Immature natural killer cell (primary cell): ENCODE results near the gene NRTN. TPM values are rescaled to one million over a fixed set of nuclear protein-coding genes. Genes with fewer than 3 reads are reported as not detected.

Source experiments
- DNase-seq, 3 donors: peaks; one replicate each; pipeline ENCODE4 v3.0.0; 2022; ENCODE audit warnings: mixed read lengths in 1 of 3
- H3K27ac Mint-ChIP-seq, 6 donors: one replicate each; pipeline ENCODE4 v1.8.0; 2020; ENCODE audit warnings: mixed read lengths in 6 of 6, mild to moderate bottlenecking in 5 of 6, inconsistent platforms in 4 of 6, moderate library complexity in 3 of 6
- H3K27me3 Mint-ChIP-seq, 3 donors: one replicate each; pipeline ENCODE4 v1.8.0; 2020 to 2021; ENCODE audit warnings: low read depth in 3 of 3, mild to moderate bottlenecking in 3 of 3, mixed read lengths in 3 of 3, moderate library complexity in 3 of 3, inconsistent platforms in 1 of 3
- H3K36me3 Mint-ChIP-seq, 3 donors: one replicate each; pipeline ENCODE4 v1.8.0; 2020; ENCODE audit warnings: mixed read lengths in 3 of 3, inconsistent platforms in 2 of 3, mild to moderate bottlenecking in 2 of 3
- H3K4me1 Mint-ChIP-seq, 2 donors: one replicate each; pipeline ENCODE4 v1.8.0; 2020; ENCODE audit warnings: inconsistent platforms in 2 of 2, mild to moderate bottlenecking in 2 of 2, mixed read lengths in 2 of 2, moderate library complexity in 1 of 2
- H3K4me3 Mint-ChIP-seq, 5 donors: one replicate each; pipeline ENCODE4 v1.8.0; 2020; ENCODE audit warnings: mild to moderate bottlenecking in 5 of 5, mixed read lengths in 5 of 5, inconsistent platforms in 3 of 5, moderate library complexity in 3 of 5
- H3K9me3 Mint-ChIP-seq, 6 donors: one replicate each; pipeline ENCODE4 v1.8.0; 2020; ENCODE audit warnings: mild to moderate bottlenecking in 6 of 6, mixed read lengths in 6 of 6, inconsistent platforms in 4 of 6, moderate library complexity in 3 of 6
- polyA plus RNA-seq, 3 donors: library from polyadenylated mRNA; unstranded; fragments of 300-500 nt; fragmentation: Illumina TruSeq; gene quantifications; one replicate each; pipeline ENCODE4 v1.2.3, GENCODE V29; 2021

Gene NRTN
- polyA plus RNA-seq, 3 donors from 2014 or later, result 0.56 TPM; not detected in 2

GRCh38 chr19:5811117-5811516, 6.2 kb downstream of the NRTN start:
- Mint-ChIP-seq H3K4me1 (no peaks in the 10 kb centered on the region), H3K36me3 (no peaks in the 10 kb centered on the region), H3K27me3 (peaks cover 0 to 8% (median 2%) of the 10 kb centered on the region in 3 donors), H3K4me3 (no peak overlapping the region), H3K27ac (no peak overlapping the region), H3K9me3 (no peaks in the 10 kb centered on the region)
- DNase-seq, result no peak

- Mint-ChIP-seq H3K4me3 (no peak overlapping the region), H3K27me3 (peaks cover 0 to 6% (median 3%) of the 10 kb centered on the region in 3 donors), H3K36me3 (no peaks in the 10 kb centered on the region), H3K4me1 (peaks cover 0 to 2% of the 10 kb centered on the region in 2 donors), H3K27ac (no peak overlapping the region), H3K9me3 (peaks cover 0 to 1% (median 0%) of the 10 kb centered on the region in 6 donors)
- no peak for DNase-seq
Measured at GRCh38 chr19:5814123-5814851, 9.4 kb downstream of the NRTN start.

GRCh38 chr19:5814852-5815246, 10.0 kb downstream of the NRTN start:
- DNase-seq, result no peak
- H3K27ac Mint-ChIP-seq, result peak overlapping the region in 1 of 6 donors; percentile 64
- no peaks in the 10 kb centered on the region for H3K36me3 Mint-ChIP-seq
- H3K4me1 Mint-ChIP-seq, result peaks cover 0 to 2% of the 10 kb centered on the region in 2 donors
- peaks cover 0 to 6% (median under 1%) of the 10 kb centered on the region in 3 donors for H3K27me3 Mint-ChIP-seq
- no peak overlapping the region for H3K4me3 Mint-ChIP-seq
- peaks cover 0 to 1% (median 0%) of the 10 kb centered on the region in 6 donors for H3K9me3 Mint-ChIP-seq

- H3K27ac Mint-ChIP-seq, result no peak overlapping the region
- no peak for DNase-seq
- no peak overlapping the region for H3K4me3 Mint-ChIP-seq
- peaks cover 0 to 6% (median 3%) of the 10 kb centered on the region in 3 donors for H3K27me3 Mint-ChIP-seq
- H3K4me1 Mint-ChIP-seq, result peaks cover 0 to 2% of the 10 kb centered on the region in 2 donors
- H3K36me3 Mint-ChIP-seq, result no peaks in the 10 kb centered on the region
- peaks cover 0 to 5% (median 0%) of the 10 kb centered on the region in 6 donors for H3K9me3 Mint-ChIP-seq
Measured at GRCh38 chr19:5817218-5817617, 12.4 kb downstream of the NRTN start.

- DNase-seq, result no peak
- Mint-ChIP-seq H3K4me3 (no peak overlapping the region), H3K4me1 (peaks cover 0 to 2% of the 10 kb centered on the region in 2 donors), H3K36me3 (no peaks in the 10 kb centered on the region), H3K27me3 (peaks cover 0 to 6% (median 3%) of the 10 kb centered on the region in 3 donors), H3K9me3 (peaks cover 0 to 5% (median 0%) of the 10 kb centered on the region in 6 donors), H3K27ac (no peak overlapping the region)
Measured at GRCh38 chr19:5818594-5818993, 13.7 kb downstream of the NRTN start.

GRCh38 chr19:5820785-5821184, 15.9 kb downstream of the NRTN start:
- no peak overlapping the region for H3K4me3 Mint-ChIP-seq
- H3K36me3 Mint-ChIP-seq, result no peaks in the 10 kb centered on the region
- DNase-seq, result no peak
- H3K27ac Mint-ChIP-seq, result no peak overlapping the region
- H3K27me3 Mint-ChIP-seq, result peaks cover 0 to 5% (median 5%) of the 10 kb centered on the region in 3 donors
- H3K4me1 Mint-ChIP-seq, result peaks cover 0 to 2% of the 10 kb centered on the region in 2 donors
- H3K9me3 Mint-ChIP-seq, result peaks cover 0 to 6% (median 0%) of the 10 kb centered on the region in 6 donors

- DNase-seq, result no peak
- Mint-ChIP-seq H3K36me3 (no peaks in the 10 kb centered on the region), H3K9me3 (peaks cover 0 to 6% (median 0%) of the 10 kb centered on the region in 6 donors), H3K4me3 (no peak overlapping the region), H3K27me3 (peaks cover 0 to 5% (median 5%) of the 10 kb centered on the region in 3 donors), H3K4me1 (peaks cover 0 to 4% of the 10 kb centered on the region in 2 donors), H3K27ac (no peak overlapping the region)
Measured at GRCh38 chr19:5821521-5822180, 16.8 kb downstream of the NRTN start.

- no peak overlapping the region for H3K4me3 Mint-ChIP-seq
- no peak for DNase-seq
- H3K36me3 Mint-ChIP-seq, result no peaks in the 10 kb centered on the region
- H3K27ac Mint-ChIP-seq, result no peak overlapping the region
- H3K4me1 Mint-ChIP-seq, result peaks cover 5 to 11% of the 10 kb centered on the region in 2 donors
- H3K9me3 Mint-ChIP-seq, result peaks cover 0 to 6% (median 0%) of the 10 kb centered on the region in 6 donors
- H3K27me3 Mint-ChIP-seq, result peaks cover 0 to 9% (median 5%) of the 10 kb centered on the region in 3 donors
Measured at GRCh38 chr19:5822181-5822844, 17.4 kb downstream of the NRTN start.

GRCh38 chr19:5823579-5824281, 18.9 kb downstream of the NRTN start:
- H3K9me3 Mint-ChIP-seq, result peaks cover 0 to 6% (median 0%) of the 10 kb centered on the region in 6 donors
- no peaks in the 10 kb centered on the region for H3K36me3 Mint-ChIP-seq
- no peak for DNase-seq
- H3K4me3 Mint-ChIP-seq, result no peak overlapping the region
- no peak overlapping the region for H3K27ac Mint-ChIP-seq
- peaks cover 5 to 17% of the 10 kb centered on the region in 2 donors for H3K4me1 Mint-ChIP-seq
- peaks cover 5 to 14% (median 10%) of the 10 kb centered on the region in 3 donors for H3K27me3 Mint-ChIP-seq

GRCh38 chr19:5824751-5825150, 19.9 kb downstream of the NRTN start:
- no peak overlapping the region for H3K27ac Mint-ChIP-seq
- peaks cover 0 to 6% (median 0%) of the 10 kb centered on the region in 6 donors for H3K9me3 Mint-ChIP-seq
- no peak overlapping the region for H3K4me3 Mint-ChIP-seq
- H3K27me3 Mint-ChIP-seq, result peaks cover 5 to 14% (median 10%) of the 10 kb centered on the region in 3 donors
- no peak for DNase-seq
- H3K36me3 Mint-ChIP-seq, result no peaks in the 10 kb centered on the region
- peaks cover 5 to 18% of the 10 kb centered on the region in 2 donors for H3K4me1 Mint-ChIP-seq

- H3K4me1 Mint-ChIP-seq, result peaks cover 5 to 20% of the 10 kb centered on the region in 2 donors
- no peak overlapping the region for H3K4me3 Mint-ChIP-seq
- no peak for DNase-seq
- H3K27ac Mint-ChIP-seq, result no peak overlapping the region
- H3K36me3 Mint-ChIP-seq, result no peaks in the 10 kb centered on the region
- peaks cover 0 to 6% (median 0%) of the 10 kb centered on the region in 6 donors for H3K9me3 Mint-ChIP-seq
- peaks cover 5 to 14% (median 14%) of the 10 kb centered on the region in 3 donors for H3K27me3 Mint-ChIP-seq
Measured at GRCh38 chr19:5825178-5825577, 20.3 kb downstream of the NRTN start.

GRCh38 chr19:5826531-5827341, 21.9 kb downstream of the NRTN start:
- H3K9me3 Mint-ChIP-seq, result peaks cover 0 to 2% (median 0%) of the 10 kb centered on the region in 6 donors
- no peak for DNase-seq
- H3K4me3 Mint-ChIP-seq, result peak overlapping the region; percentile 79 to 87 (median 81)

More at GRCh38 chr19:5826531-5827341, 21.9 kb downstream of the NRTN start:
- peaks cover 5 to 15% (median 12%) of the 10 kb centered on the region in 3 donors for H3K27me3 Mint-ChIP-seq
- no peaks in the 10 kb centered on the region for H3K36me3 Mint-ChIP-seq
- peaks cover 5 to 21% of the 10 kb centered on the region in 2 donors for H3K4me1 Mint-ChIP-seq
- H3K27ac Mint-ChIP-seq, result peak overlapping the region; percentile 80 to 98 (median 88)
